GM12892 (cell line): ENCODE measurements around the gene LGR4.

Experiments used
- POLR2A ChIP-seq: IDR thresholded peaks from 2 replicates; pipeline ENCODE4 v1.6.1; 2011; ENCODE audit warnings: low read depth, low read length, control low read depth
- POLR2AphosphoS5 ChIP-seq: IDR thresholded peaks from 2 replicates; pipeline ENCODE4 v1.6.1; 2011; ENCODE audit warnings: low read depth, low read length, control low read depth
- TAF1 ChIP-seq: IDR thresholded peaks from 2 replicates; pipeline ENCODE4 v1.6.1; 2011; ENCODE audit warnings: low read depth, mild to moderate bottlenecking, control low read depth, low read length, borderline replicate concordance

DNA sequence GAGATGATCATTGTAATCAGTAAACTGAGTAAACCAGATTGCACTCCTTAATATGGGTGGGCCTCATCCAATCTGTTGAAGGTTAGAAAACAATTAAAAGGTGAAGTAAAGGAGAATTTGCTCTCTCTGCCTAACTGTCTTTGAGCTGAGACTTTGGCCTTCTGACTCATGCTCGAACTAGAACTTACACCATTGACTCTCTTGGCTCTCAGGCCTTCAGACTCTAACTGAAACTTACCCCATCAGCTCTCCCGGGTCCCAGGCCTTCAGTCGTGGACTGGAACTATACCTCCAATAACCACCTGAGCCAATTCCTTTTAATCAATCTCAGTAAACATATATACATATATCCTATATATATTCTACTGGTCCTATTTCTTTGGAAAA, 34.0 kb downstream of the LGR4 start:
- TF ChIP-seq POLR2A (no peak), POLR2AphosphoS5 (no peak), TAF1 (no peak)
